HFFc6 (cell line): ENCODE data around the gene IP6K1. TPM values are rescaled to one million over a fixed set of nuclear protein-coding genes. Genes with fewer than 3 reads are reported as not detected.

Experiments
- DNase-seq: peaks from one replicate; pipeline ENCODE4 v3.0.0-alpha.2; 2018
- H3K27ac Mint-ChIP-seq: 2 replicates; pipeline ENCODE4 v1.8.0; 2020; ENCODE audit warnings: mild to moderate bottlenecking, mixed read lengths
- H3K27me3 Mint-ChIP-seq: 2 replicates; pipeline ENCODE4 v1.8.0; 2021; ENCODE audit warnings: mild to moderate bottlenecking, moderate library complexity, mixed read lengths; ENCODE audit not compliant: insufficient read depth
- H3K36me3 Mint-ChIP-seq: 2 replicates; pipeline ENCODE4 v1.8.0; 2021; ENCODE audit warnings: low read depth, mixed read lengths
- H3K4me1 Mint-ChIP-seq: 2 replicates; pipeline ENCODE4 v1.8.0; 2020; ENCODE audit warnings: low read depth, mixed read lengths
- H3K4me3 Mint-ChIP-seq: 2 replicates; pipeline ENCODE4 v1.8.0; 2020; ENCODE audit warnings: mild to moderate bottlenecking, moderate library complexity, mixed read lengths
- H3K9me3 Mint-ChIP-seq: 2 replicates; pipeline ENCODE4 v1.8.0; 2020; ENCODE audit warnings: mild to moderate bottlenecking, mixed read lengths
- CTCF ChIP-seq: fragments of 200-600 bp; sonication (generic); IDR thresholded peaks from 2 replicates; pipeline ENCODE4 v1.5.0; 2021; ENCODE audit warnings: antibody characterized with exemption, mild to moderate bottlenecking
- total RNA-seq, 6 experiments: library from RNA; stranded (reverse); fragmentation: NEBNext Ultra II Directional; extraction: Animal tissue kit (Norgen Biotek cat#: 25700); gene quantifications; 2 replicates in 1 of 6; 3 replicates in 5 of 6; pipeline ENCODE4 v1.2.3, GENCODE V29; 2021

Gene IP6K1
- total RNA-seq, 6 experiments from 2014 or later = 29.8 to 43.7 (median 38.4) TPM

- no peak overlapping the region for H3K4me3 Mint-ChIP-seq
- peak; percentile 47 for DNase-seq
- H3K9me3 Mint-ChIP-seq = no peaks in the 10 kb centered on the region
- H3K27ac Mint-ChIP-seq = no peak overlapping the region
- no peaks in the 10 kb centered on the region for H3K36me3 Mint-ChIP-seq
- peaks cover 1% of the 10 kb centered on the region for H3K27me3 Mint-ChIP-seq
- no peak for TF ChIP-seq CTCF
- peaks cover 12% of the 10 kb centered on the region for H3K4me1 Mint-ChIP-seq
Observed at GRCh38 chr3:49707113-49707480, 79.2 kb downstream of the IP6K1 start.

GRCh38 chr3:49706456-49707112 is 79.8 kb downstream of the IP6K1 start:
- Mint-ChIP-seq H3K36me3 (no peaks in the 10 kb centered on the region), H3K4me1 (peaks cover 12% of the 10 kb centered on the region), H3K27me3 (peaks cover 1% of the 10 kb centered on the region), H3K4me3 (no peak overlapping the region), H3K27ac (no peak overlapping the region), H3K9me3 (no peaks in the 10 kb centered on the region)
- no peak for DNase-seq
- TF ChIP-seq CTCF = no peak

GRCh38 chr3:49705390-49705960 is 80.9 kb downstream of the IP6K1 start:
- Mint-ChIP-seq H3K27ac (no peak overlapping the region), H3K4me1 (peaks cover 12% of the 10 kb centered on the region), H3K4me3 (no peak overlapping the region), H3K9me3 (no peaks in the 10 kb centered on the region), H3K27me3 (peaks cover 1% of the 10 kb centered on the region), H3K36me3 (no peaks in the 10 kb centered on the region)
- DNase-seq = no peak
- TF ChIP-seq CTCF = no peak

- no peak overlapping the region for H3K27ac Mint-ChIP-seq
- no peak for TF ChIP-seq CTCF
Observed at GRCh38 chr3:49704629-49705028, 81.7 kb downstream of the IP6K1 start.

GRCh38 chr3:49703956-49704355 is 82.4 kb downstream of the IP6K1 start:
- no peak for DNase-seq
- H3K27ac Mint-ChIP-seq = no peak overlapping the region
- no peaks in the 10 kb centered on the region for H3K36me3 Mint-ChIP-seq
- H3K4me3 Mint-ChIP-seq = no peak overlapping the region
- TF ChIP-seq CTCF = no peak
- no peaks in the 10 kb centered on the region for H3K9me3 Mint-ChIP-seq
- H3K4me1 Mint-ChIP-seq = peaks cover 12% of the 10 kb centered on the region
- peaks cover 1% of the 10 kb centered on the region for H3K27me3 Mint-ChIP-seq

More at GRCh38 chr3:49704629-49705028, 81.7 kb downstream of the IP6K1 start:
- no peaks in the 10 kb centered on the region for H3K36me3 Mint-ChIP-seq
- H3K27me3 Mint-ChIP-seq = peaks cover 1% of the 10 kb centered on the region
- peaks cover 12% of the 10 kb centered on the region for H3K4me1 Mint-ChIP-seq
- DNase-seq = no peak
- no peak overlapping the region for H3K4me3 Mint-ChIP-seq
- H3K9me3 Mint-ChIP-seq = no peaks in the 10 kb centered on the region
